IMR-90 (cell line): ENCODE results near the gene MAP3K7CL. TPM values are rescaled to one million over a fixed set of nuclear protein-coding genes. Genes with fewer than 3 reads are reported as not detected.
A peak's percentile ranks its signal among the peaks of the same experiment; 100 is the strongest.

ENCODE experiments used
- ATAC-seq: fragments of 200-7000 bp; cut with Tn5 transposase; 2 replicates; pipeline ENCODE4 v1.9.1; 2020; ENCODE audit warnings: low read depth, mild to moderate bottlenecking, moderate library complexity
- BruUV-seq: library from RNA; stranded (reverse); fragments of 400-500 nt; replicated peaks from 2 replicates; lab custom pipeline; 2021; lab: Mats Ljungman, UMichigan
- CTCF ChIA-PET: fragments of 300-600 bp; formaldehyde crosslinking; extraction: SDS; loops from one replicate; lab custom pipeline; 2021; ENCODE audit warnings: antibody characterized with exemption; lab: Yijun Ruan, JAX
- POLR2A ChIA-PET: fragments of 300-600 bp; sonication (Branson Sonifier 250); formaldehyde crosslinking; loops from one replicate; lab custom pipeline; 2022; ENCODE audit warnings: antibody characterized with exemption; ENCODE audit not compliant: unreplicated experiment; lab: Charles Lee
- DNase-seq: peaks from one replicate; pipeline ENCODE4 v3.0.0; 2013
- H2AFZ ChIP-seq: replicated peaks from 2 replicates; pipeline ENCODE3; 2013; ENCODE audit warnings: low read length, mild to moderate bottlenecking; ENCODE audit not compliant: poor library complexity
- H2AK5ac ChIP-seq: 2 replicates; pipeline ENCODE4 v1.6.1; 2013; ENCODE audit warnings: low read depth, low read length, inconsistent platforms
- H2AK9ac ChIP-seq: replicated peaks from 2 replicates; pipeline ENCODE3; 2013; ENCODE audit warnings: mild to moderate bottlenecking, low read depth, low read length, moderate library complexity; ENCODE audit not compliant: poor library complexity
- H2BK120ac ChIP-seq: 2 replicates; pipeline ENCODE4 v1.6.1; 2013; ENCODE audit warnings: low read depth, low read length, inconsistent platforms
- H2BK15ac ChIP-seq: 3 replicates; pipeline ENCODE4 v1.6.1; 2013; ENCODE audit warnings: low read depth, low read length, inconsistent platforms
- H2BK20ac ChIP-seq: 2 replicates; pipeline ENCODE4 v1.6.1; 2013; ENCODE audit warnings: low read depth, mild to moderate bottlenecking, inconsistent platforms, low read length, moderate library complexity
- H2BK5ac ChIP-seq: 2 replicates; pipeline ENCODE4 v1.6.1; 2013; ENCODE audit warnings: mild to moderate bottlenecking, low read depth, low read length, inconsistent platforms; ENCODE audit not compliant: poor library complexity, severe bottlenecking
- H3K14ac ChIP-seq: replicated peaks from 2 replicates; pipeline ENCODE4 v1.6.1; 2013; ENCODE audit warnings: low read depth, low read length, inconsistent platforms
- H3K18ac ChIP-seq: 2 replicates; pipeline ENCODE4 v1.6.1; 2013; ENCODE audit warnings: low read depth, low read length, control low read depth
- H3K23ac ChIP-seq: 2 replicates; pipeline ENCODE4 v1.6.1; 2013; ENCODE audit warnings: low read depth, low read length, inconsistent platforms
- H3K27ac ChIP-seq: 2 replicates; pipeline ENCODE4 v1.5.1; 2013; ENCODE audit warnings: mild to moderate bottlenecking, control low read depth, low read length; ENCODE audit not compliant: insufficient read depth
- H3K27me3 ChIP-seq: 2 replicates; pipeline ENCODE4 v1.6.1; 2013; ENCODE audit warnings: low read length; ENCODE audit not compliant: control insufficient read depth, insufficient read depth
- H3K36me3 ChIP-seq: 2 replicates; pipeline ENCODE4 v1.6.1; 2013; ENCODE audit warnings: low read length, mixed read lengths; ENCODE audit not compliant: control insufficient read depth, insufficient read depth
- H3K4ac ChIP-seq: 2 replicates; pipeline ENCODE4 v1.6.1; 2013; ENCODE audit warnings: low read depth, low read length, inconsistent platforms
- H3K4me1 ChIP-seq: 2 replicates; pipeline ENCODE4 v1.6.1; 2013; ENCODE audit warnings: low read length, mixed read lengths; ENCODE audit not compliant: control insufficient read depth, insufficient read depth
- H3K4me2 ChIP-seq: 2 replicates; pipeline ENCODE4 v1.6.1; 2013; ENCODE audit warnings: low read depth, mild to moderate bottlenecking, control low read depth, low read length, moderate library complexity
- H3K4me3 ChIP-seq: 2 replicates; pipeline ENCODE4 v1.5.1; 2013; ENCODE audit warnings: low read depth, mild to moderate bottlenecking, control low read depth, low read length, moderate library complexity; ENCODE audit not compliant: insufficient read depth
- H3K56ac ChIP-seq: 2 replicates; pipeline ENCODE4 v1.6.1; 2013; ENCODE audit warnings: low read length, inconsistent platforms; ENCODE audit not compliant: insufficient read depth; ENCODE audit errors: extremely low read depth
- H3K79me1 ChIP-seq, 2 experiments: 2 replicates each; pipeline ENCODE4 v1.6.1; 2013; ENCODE audit warnings: low read length in 2 of 2, inconsistent platforms in 1 of 2, low read depth in 1 of 2
- H3K9ac ChIP-seq: 2 replicates; pipeline ENCODE4 v1.6.1; 2013; ENCODE audit warnings: low read depth, low read length, control low read depth
- H3K9me1 ChIP-seq: 2 replicates; pipeline ENCODE4 v1.6.1; 2013; ENCODE audit warnings: low read length, inconsistent platforms; ENCODE audit not compliant: insufficient read depth
- H3K9me3 ChIP-seq: 2 replicates; pipeline ENCODE4 v1.6.1; 2013; ENCODE audit warnings: low read length; ENCODE audit not compliant: control insufficient read depth, insufficient read depth
- H4K20me1 ChIP-seq: 2 replicates; pipeline ENCODE4 v1.6.1; 2013; ENCODE audit warnings: low read length, inconsistent platforms; ENCODE audit not compliant: insufficient read depth
- H4K5ac ChIP-seq: 2 replicates; pipeline ENCODE4 v1.6.1; 2013; ENCODE audit warnings: mild to moderate bottlenecking, low read depth, low read length, control low read depth
- H4K8ac ChIP-seq, 2 experiments: 2 replicates each; pipeline ENCODE4 v1.6.1; 2013; ENCODE audit warnings: low read depth in 2 of 2, low read length in 2 of 2, control low read depth in 1 of 2, inconsistent platforms in 1 of 2
- H4K91ac ChIP-seq: 2 replicates; pipeline ENCODE4 v1.6.1; 2013; ENCODE audit warnings: low read depth, low read length, inconsistent platforms; ENCODE audit not compliant: insufficient read depth
- FOS ChIP-seq: fragments of 150-350 bp; IDR thresholded peaks from 2 replicates; pipeline ENCODE4 v1.6.1; 2016; ENCODE audit warnings: low read depth, low read length
- MAFK ChIP-seq: IDR thresholded peaks from 2 replicates; pipeline ENCODE4 v1.6.1; 2012; ENCODE audit warnings: low read depth, low read length, improper control_type of control experiment
- MAZ ChIP-seq: IDR thresholded peaks from 2 replicates; pipeline ENCODE4 v1.6.1; 2012; ENCODE audit warnings: low read depth, mild to moderate bottlenecking, low read length, improper control_type of control experiment, moderate library complexity, borderline replicate concordance
- NFE2L2 ChIP-seq: fragments of 150-350 bp; IDR thresholded peaks from 2 replicates; pipeline ENCODE4 v1.6.1; 2016; ENCODE audit warnings: low read depth, mild to moderate bottlenecking, low read length
- RAD21 ChIP-seq: IDR thresholded peaks from 2 replicates; pipeline ENCODE4 v1.6.1; 2012; ENCODE audit warnings: low read length, improper control_type of control experiment
- RCOR1 ChIP-seq: IDR thresholded peaks from 2 replicates; pipeline ENCODE4 v1.6.1; 2012; ENCODE audit warnings: mild to moderate bottlenecking, low read length, improper control_type of control experiment; ENCODE audit not compliant: insufficient replicate concordance
- USF2 ChIP-seq: fragments of 150-350 bp; IDR thresholded peaks from 2 replicates; pipeline ENCODE4 v1.6.1; 2017; ENCODE audit warnings: mild to moderate bottlenecking, antibody characterized with exemption, low read length, low read depth
- WGBS, 2 experiments: methylation state at CpG; one replicate each; pipeline versions ENCODE4 v1.1.5 to v1.1.7; 2013; ENCODE audit warnings: missing lambda C conversion rate in 2 of 2; ENCODE audit not compliant: insufficient read length in 1 of 2; ENCODE audit errors: extremely low coverage in 2 of 2; 5-methylcytosine and 5-hydroxymethylcytosine counted together
- dilution Hi-C: fragments of 300-500 bp; cut with HindIII; formaldehyde crosslinking; loops from one replicate; pipeline ENCODE4 v1.14.3; 2018; ENCODE audit warnings: low sequenced_read_pairs; ENCODE audit not compliant: unreplicated experiment
- in situ Hi-C: fragments of 300-500 bp; cut with MboI; formaldehyde crosslinking; loops from 3 replicates; pipeline ENCODE4 v1.14.3; 2019; ENCODE audit warnings: low sequenced_read_pairs, inconsistent platforms, mixed read lengths
- intact Hi-C: fragments of 100-400 bp; cut with micrococcal nuclease; formaldehyde crosslinking; loops from 2 replicates; pipeline ENCODE4 v1.10.0; 2022
- polyA plus RNA-seq, 3 experiments: library from polyadenylated mRNA; depleted of rRNA; stranded (reverse); fragments of >200 nt; gene quantifications; 2 replicates each; pipeline ENCODE4 v1.2.3, GENCODE V29; 2012; ENCODE audit warnings: low replicate concordance in 1 of 3
- total RNA-seq: library from RNA; depleted of rRNA; stranded (reverse); fragments of >200 nt; gene quantifications from 2 replicates; pipeline ENCODE4 v1.2.3, GENCODE V29; 2012

MAP3K7CL gene
- total and polyA plus RNA-seq, 2 of the 4 experiments (the other 2 are of a cell fraction), result 21.0 to 22.3 TPM

- TF ChIP-seq FOS (peak; percentile 93), RCOR1 (no peak), RAD21 (peak; percentile 49)
These were observed 65.7 kb downstream of the MAP3K7CL start (continued) for GRCh38 chr21:29195981-29196669.

GRCh38 chr21:29196670-29197191 is 66.3 kb downstream of the MAP3K7CL start:
- H3K4me3 ChIP-seq, result no peak overlapping the region

More at GRCh38 chr21:29196670-29197191, 66.3 kb downstream of the MAP3K7CL start:
- Histone ChIP-seq H2BK15ac (peak overlapping the region; percentile 99; the same call in 2 of the 3 replicates), H3K27me3 (no peaks in the 10 kb centered on the region), H3K79me1 (no peaks in the 10 kb centered on the region; a peak in 2 of 4 replicates), H3K9me3 (no peaks in the 10 kb centered on the region), H3K4me1 (peaks cover 4% of the 10 kb centered on the region; the same call in 1 of the 2 replicates), H3K27ac (peak overlapping the region; percentile 53), H3K18ac (peak overlapping the region; percentile 84; the same call in 1 of the 2 replicates), H4K91ac (peak overlapping the region; percentile 91), H2AK9ac (peak overlapping the region; percentile 21), H3K4ac (peak overlapping the region; percentile 94), H4K20me1 (no peaks in the 10 kb centered on the region), H3K4me2 (peak overlapping the region; percentile 64; the same call in 1 of the 2 replicates), H4K5ac (peak overlapping the region; percentile 63), H2AFZ (no peak overlapping the region), H2BK20ac (peak overlapping the region; percentile 96), H2AK5ac (peak overlapping the region; percentile 95), H2BK120ac (peak overlapping the region; percentile 96), H3K14ac (peak overlapping the region; percentile 91), H3K23ac (peak overlapping the region; percentile 75), H4K8ac (peak overlapping the region; percentile 78 to 85), H3K9ac (peak overlapping the region; percentile 11; the same call in 1 of the 2 replicates), H3K9me1 (0 out of 2 replicates have a peak, but pooled peaks cover 7% of the 10 kb centered on the region), H2BK5ac (peak overlapping the region; percentile 92), H3K56ac (0 out of 2 replicates have a peak overlapping the region, but pooled peaks have one; percentile 39), H3K36me3 (no peaks in the 10 kb centered on the region)
- dilution Hi-C loops, result no loop called here
- ChIA-PET CTCF (no interaction called here), POLR2A (no interaction called here)
- WGBS, 2 experiments, result no CpG with 5 or more reads among the region's 5 CpGs
- no peak for ATAC-seq
- BruUV-seq, result no TSS peak
- no peak for TF ChIP-seq USF2
- TF ChIP-seq MAZ, result no peak
- no peak for TF ChIP-seq FOS
- no peak for TF ChIP-seq MAFK
- no peak for TF ChIP-seq NFE2L2
- intact Hi-C loops, result no loop called here
- peak; percentile 28 for DNase-seq
- in situ Hi-C loops, result no loop called here
